SK-N-SH (cell line): Measurements from ENCODE around the gene CDH23. TPM values are rescaled to one million over a fixed set of nuclear protein-coding genes. Genes with fewer than 3 reads are reported as not detected.

Source experiments
- CTCF ChIA-PET: fragments of 300-600, 350-600 bp; formaldehyde crosslinking; extraction: SDS; loops from one replicate; lab custom pipeline; 2021; lab: Yijun Ruan, JAX
- POLR2A ChIA-PET: fragments of 350-600 bp; sonication (Branson Sonifier 250); formaldehyde crosslinking; extraction: SDS; loops from one replicate; lab custom pipeline; 2020; ENCODE audit warnings: antibody characterized with exemption, inconsistent platforms; lab: Yijun Ruan, JAX
- DNase-seq: peaks from one replicate; pipeline ENCODE4 v3.0.0; 2012
- H2AFZ ChIP-seq: fragments of 200-600 bp; sonication (generic); 2 replicates; pipeline ENCODE4 v1.8.1; 2016; ENCODE audit warnings: antibody characterized with exemption, mild to moderate bottlenecking, low read depth
- H3F3A ChIP-seq: fragments of 200-600 bp; sonication (generic); replicated peaks from 2 replicates; pipeline ENCODE3; 2016; ENCODE audit warnings: antibody characterized with exemption, mild to moderate bottlenecking; ENCODE audit not compliant: insufficient read depth
- H3K27ac ChIP-seq, 2 experiments: fragments of 200-500 bp in 1 of 2; fragments of 200-600 bp in 1 of 2; sonication (Bioruptor generic) in 1 of 2; sonication (generic), shearing (Covaris generic) in 1 of 2; 2 replicates each; pipeline versions ENCODE4 v1.5.1 to v1.6.1; 2014 to 2016; ENCODE audit warnings: low read depth in 2 of 2, inconsistent platforms in 1 of 2, low read length in 1 of 2, mild to moderate bottlenecking in 1 of 2, mixed read lengths in 1 of 2
- H3K27me3 ChIP-seq: fragments of 200-600 bp; sonication (generic), shearing (Covaris generic); 2 replicates; pipeline ENCODE4 v1.6.1; 2016; ENCODE audit warnings: mixed run types; ENCODE audit not compliant: insufficient read depth
- H3K36me3 ChIP-seq, 2 experiments: fragments of 200-500 bp in 1 of 2; fragments of 200-600 bp in 1 of 2; sonication (Bioruptor generic) in 1 of 2; sonication (generic) in 1 of 2; replicated peaks in 1 of 2; 2 replicates each; pipeline versions ENCODE3 to v1.5.1; 2014 to 2016; ENCODE audit warnings: low read length in 1 of 2, mild to moderate bottlenecking in 1 of 2; ENCODE audit not compliant: insufficient read depth in 2 of 2, control insufficient read depth in 1 of 2
- H3K4me1 ChIP-seq, 2 experiments: fragments of 200-500 bp in 1 of 2; fragments of 200-600 bp in 1 of 2; sonication (Bioruptor generic) in 1 of 2; sonication (generic), shearing (Covaris generic) in 1 of 2; 2 replicates each; pipeline versions ENCODE4 v1.5.1 to v1.6.1; 2014 to 2016; ENCODE audit warnings: low read depth in 1 of 2, low read length in 1 of 2, mixed run types in 1 of 2; ENCODE audit not compliant: insufficient read depth in 2 of 2, control insufficient read depth in 1 of 2
- H3K4me2 ChIP-seq: fragments of 200-600 bp; sonication (generic), shearing (Covaris generic); 2 replicates; pipeline ENCODE4 v1.6.1; 2017; ENCODE audit warnings: mixed run types
- H3K4me3 ChIP-seq, 2 experiments: fragments of 200-500 bp in 1 of 2; fragments of 200-600 bp in 1 of 2; sonication (Bioruptor generic) in 1 of 2; sonication (generic), shearing (Covaris generic) in 1 of 2; 2 replicates each; pipeline versions ENCODE4 v1.5.1 to v1.8.1; 2014 to 2016; ENCODE audit warnings: low read depth in 2 of 2, inconsistent platforms in 1 of 2, low read length in 1 of 2, mild to moderate bottlenecking in 1 of 2, mixed read lengths in 1 of 2, moderate library complexity in 1 of 2
- H3K79me2 ChIP-seq: fragments of 200-600 bp; sonication (generic); 2 replicates; pipeline ENCODE4 v1.8.1; 2017; ENCODE audit warnings: mild to moderate bottlenecking; ENCODE audit not compliant: insufficient read depth
- H3K9ac ChIP-seq: fragments of 200-600 bp; sonication (generic); 2 replicates; pipeline ENCODE4 v1.6.1; 2017; ENCODE audit warnings: mixed run types
- H3K9me2 ChIP-seq: fragments of 200-600 bp; sonication (generic); 2 replicates; pipeline ENCODE4 v1.6.1; 2017; ENCODE audit warnings: mixed run types
- H3K9me3 ChIP-seq: fragments of 200-600 bp; sonication (generic); 2 replicates; pipeline ENCODE4 v1.6.1; 2017; ENCODE audit warnings: mixed run types, mild to moderate bottlenecking, moderate library complexity
- H4K20me1 ChIP-seq: fragments of 200-600 bp; sonication (generic); 2 replicates; pipeline ENCODE4 v1.6.1; 2017; ENCODE audit warnings: mild to moderate bottlenecking, mixed run types; ENCODE audit not compliant: insufficient read depth
- CHD2 ChIP-seq: fragments of 150-350 bp; IDR thresholded peaks from 2 replicates; pipeline ENCODE4 v1.6.1; 2018; ENCODE audit warnings: low read length; ENCODE audit not compliant: partially characterized antibody
- CTCF ChIP-seq: fragments of 200-600 bp; sonication (generic); IDR thresholded peaks from 2 replicates; pipeline ENCODE4 v1.6.1; 2017; ENCODE audit warnings: antibody characterized with exemption, mild to moderate bottlenecking, moderate library complexity
- ELF1 ChIP-seq: IDR thresholded peaks from 2 replicates; pipeline ENCODE4 v1.4.0; 2012
- FOSL2 ChIP-seq: IDR thresholded peaks from 2 replicates; pipeline ENCODE4 v1.4.0; 2012; ENCODE audit warnings: low read depth, mild to moderate bottlenecking, moderate library complexity, borderline replicate concordance
- GABPA ChIP-seq: IDR thresholded peaks from 2 replicates; pipeline ENCODE4 v1.4.0; 2012; ENCODE audit warnings: low read depth, mild to moderate bottlenecking
- JUND ChIP-seq: IDR thresholded peaks from 2 replicates; pipeline ENCODE4 v1.4.0; 2012
- MAX ChIP-seq: IDR thresholded peaks from 2 replicates; pipeline ENCODE4 v1.4.0; 2012; ENCODE audit warnings: low read depth
- MXI1 ChIP-seq: IDR thresholded peaks from 2 replicates; pipeline ENCODE4 v1.6.1; 2012; ENCODE audit warnings: mild to moderate bottlenecking, low read depth, low read length, improper control_type of control experiment
- NFIC ChIP-seq: IDR thresholded peaks from 2 replicates; pipeline ENCODE4 v1.4.0; 2012; ENCODE audit warnings: borderline replicate concordance
- PBX3 ChIP-seq: IDR thresholded peaks from 2 replicates; pipeline ENCODE4; 2012
- POLR2AphosphoS5 ChIP-seq: IDR thresholded peaks from 2 replicates; pipeline ENCODE4 v1.6.1; 2012; ENCODE audit warnings: low read depth, low read length
- RCOR1 ChIP-seq: fragments of 150-350 bp; IDR thresholded peaks from 2 replicates; pipeline ENCODE4 v1.6.1; 2017; ENCODE audit warnings: antibody characterized with exemption, low read length
- RFX5 ChIP-seq: IDR thresholded peaks from 2 replicates; pipeline ENCODE4 v1.6.1; 2012; ENCODE audit warnings: mild to moderate bottlenecking, improper control_type of control experiment, low read length
- SMC3 ChIP-seq: IDR thresholded peaks from 2 replicates; pipeline ENCODE4 v1.6.1; 2012; ENCODE audit warnings: low read depth, low read length, improper control_type of control experiment
- TAF1 ChIP-seq: IDR thresholded peaks from 2 replicates; pipeline ENCODE4 v1.6.1; 2012; ENCODE audit warnings: low read depth, mild to moderate bottlenecking, low read length, moderate library complexity, borderline replicate concordance
- TCF12 ChIP-seq: IDR thresholded peaks from 2 replicates; pipeline ENCODE4 v1.4.0; 2012
- TEAD4 ChIP-seq: IDR thresholded peaks from 2 replicates; pipeline ENCODE4 v1.4.0; 2012; ENCODE audit warnings: mild to moderate bottlenecking, borderline replicate concordance; ENCODE audit not compliant: insufficient read depth
- WGBS: methylation state at CpG from one replicate; pipeline ENCODE4 v1.1.6; 2017; ENCODE audit warnings: low lambda C conversion rate; 5-methylcytosine and 5-hydroxymethylcytosine counted together
- polyA plus RNA-seq, 3 experiments: library from polyadenylated mRNA; depleted of rRNA; stranded (reverse); fragments of >200 nt; gene quantifications; 2 replicates each; pipeline ENCODE4 v1.2.3, GENCODE V29; 2012
- TF ChIP-seq, protein P1 (sequence below): IDR thresholded peaks from 2 replicates; pipeline ENCODE4 v1.4.0; 2012; ENCODE audit warnings: low read depth, borderline replicate concordance
- TF ChIP-seq, protein P2 (sequence below): IDR thresholded peaks from 2 replicates; pipeline ENCODE4 v1.4.0; 2012; ENCODE audit warnings: low read depth, borderline replicate concordance

CDH23 gene
- polyA plus RNA-seq, 1 of the 3 experiments (the other 2 are of a cell fraction) = 0.03 TPM

DNA sequence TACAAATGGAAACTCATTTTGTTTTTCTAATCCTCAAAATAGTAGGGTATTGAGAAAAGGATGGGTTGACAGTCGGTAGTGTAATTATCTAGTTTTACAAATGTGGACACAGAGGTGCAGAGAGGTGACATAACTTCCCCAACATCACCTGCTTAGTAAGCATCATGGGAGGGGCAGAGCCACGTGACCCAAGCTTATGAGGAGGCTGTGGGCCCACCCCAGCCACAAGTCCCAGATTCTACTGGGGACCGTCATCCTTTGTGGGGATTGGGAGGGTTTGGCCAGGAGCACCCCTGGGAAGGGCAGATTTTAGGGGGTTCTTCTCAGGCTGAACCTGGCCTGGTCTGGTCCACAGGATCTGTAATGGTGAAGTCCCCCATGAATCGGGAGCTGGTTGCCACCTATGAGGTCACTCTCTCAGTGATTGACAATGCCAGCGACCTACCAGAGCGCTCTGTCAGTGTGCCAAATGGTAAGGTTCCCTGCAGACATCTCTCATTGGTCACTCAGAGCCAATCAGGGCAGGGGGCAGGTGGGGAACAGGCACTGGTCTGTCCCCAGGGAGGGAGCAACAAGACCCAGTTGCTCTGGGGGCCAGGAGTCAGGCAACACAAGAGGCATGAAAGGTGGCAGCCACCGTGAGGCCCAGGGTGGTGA lies 400.2 kb downstream of the CDH23 start:
- H3K9ac ChIP-seq = no peak overlapping the region
- H3K27me3 ChIP-seq = no peaks in the 10 kb centered on the region
- ChIA-PET POLR2A (no interaction called here), CTCF (interaction anchor here (1.0 to 1.2 kb wide), 2 partner anchors 10 to 69 kb away, joined by 3 read pairs; no protein-coding TSS in a partner anchor)
- H3K79me2 ChIP-seq = no peaks in the 10 kb centered on the region
- no peaks in the 10 kb centered on the region for H4K20me1 ChIP-seq
- H3K4me3 ChIP-seq = no peak overlapping the region
- no peak overlapping the region for H3K27ac ChIP-seq
- H2AFZ ChIP-seq = no peak overlapping the region
- TF ChIP-seq, protein P1, sequence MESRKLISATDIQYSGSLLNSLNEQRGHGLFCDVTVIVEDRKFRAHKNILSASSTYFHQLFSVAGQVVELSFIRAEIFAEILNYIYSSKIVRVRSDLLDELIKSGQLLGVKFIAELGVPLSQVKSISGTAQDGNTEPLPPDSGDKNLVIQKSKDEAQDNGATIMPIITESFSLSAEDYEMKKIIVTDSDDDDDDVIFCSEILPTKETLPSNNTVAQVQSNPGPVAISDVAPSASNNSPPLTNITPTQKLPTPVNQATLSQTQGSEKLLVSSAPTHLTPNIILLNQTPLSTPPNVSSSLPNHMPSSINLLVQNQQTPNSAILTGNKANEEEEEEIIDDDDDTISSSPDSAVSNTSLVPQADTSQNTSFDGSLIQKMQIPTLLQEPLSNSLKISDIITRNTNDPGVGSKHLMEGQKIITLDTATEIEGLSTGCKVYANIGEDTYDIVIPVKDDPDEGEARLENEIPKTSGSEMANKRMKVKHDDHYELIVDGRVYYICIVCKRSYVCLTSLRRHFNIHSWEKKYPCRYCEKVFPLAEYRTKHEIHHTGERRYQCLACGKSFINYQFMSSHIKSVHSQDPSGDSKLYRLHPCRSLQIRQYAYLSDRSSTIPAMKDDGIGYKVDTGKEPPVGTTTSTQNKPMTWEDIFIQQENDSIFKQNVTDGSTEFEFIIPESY = no peak
- no peak for TF ChIP-seq MAX
- no peak for TF ChIP-seq ELF1
- TF ChIP-seq FOSL2 = no peak
- TF ChIP-seq POLR2AphosphoS5 = no peak
- TF ChIP-seq TCF12 = no peak
- TF ChIP-seq NFIC = no peak
- TF ChIP-seq, protein P2, sequence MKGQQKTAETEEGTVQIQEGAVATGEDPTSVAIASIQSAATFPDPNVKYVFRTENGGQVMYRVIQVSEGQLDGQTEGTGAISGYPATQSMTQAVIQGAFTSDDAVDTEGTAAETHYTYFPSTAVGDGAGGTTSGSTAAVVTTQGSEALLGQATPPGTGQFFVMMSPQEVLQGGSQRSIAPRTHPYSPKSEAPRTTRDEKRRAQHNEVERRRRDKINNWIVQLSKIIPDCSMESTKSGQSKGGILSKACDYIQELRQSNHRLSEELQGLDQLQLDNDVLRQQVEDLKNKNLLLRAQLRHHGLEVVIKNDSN = no peak
- TF ChIP-seq CTCF = no peak
- no peak for TF ChIP-seq RCOR1
- TF ChIP-seq TAF1 = no peak
- TF ChIP-seq RFX5 = no peak
- TF ChIP-seq SMC3 = no peak
- TF ChIP-seq PBX3 = no peak
- no peak for TF ChIP-seq TEAD4
- no peak for TF ChIP-seq MXI1
- no peak for TF ChIP-seq CHD2
- TF ChIP-seq JUND = no peak
- no peak for TF ChIP-seq GABPA
- WGBS = 29% methylated on average over 4 of the region's 7 CpGs
- no peak overlapping the region for H3K4me2 ChIP-seq
- H3F3A ChIP-seq = no peaks in the 10 kb centered on the region
- DNase-seq = no peak
- H3K9me3 ChIP-seq = no peaks in the 10 kb centered on the region
- no peaks in the 10 kb centered on the region for H3K4me1 ChIP-seq
- no peaks in the 10 kb centered on the region for H3K36me3 ChIP-seq
- no peaks in the 10 kb centered on the region for H3K9me2 ChIP-seq
